Measurements from ENCODE around the gene SLC35B2. TPM values are rescaled to one million over a fixed set of nuclear protein-coding genes. Genes with fewer than 3 reads are reported as not detected.
A peak's percentile ranks its signal among the peaks of the same experiment; 100 is the strongest.

Gene SLC35B2
- total and polyA plus RNA-seq, 10 of the 15 experiments (the other 5 are each of a cell fraction or from before 2014, with no cell fraction given) = 11.3 to 45.4 (median 33.8) TPM

- TF ChIP-seq SMAD1 (IDR thresholded peaks at IDR 0.05; ENCODE audit: low read depth, partially characterized antibody) = peak; percentile 53
- no peak for TF ChIP-seq NR2C2 (IDR thresholded peaks at IDR 0.05; ENCODE audit: borderline replicate concordance, control insufficient read depth, insufficient read length, low read depth)
Measured at GRCh38 chr6:44265722-44266233, 8.4 kb upstream of the SLC35B2 start (continued).

GRCh38 chr6:44265007-44265721 is 7.8 kb upstream of the SLC35B2 start, which contains the start of gene NFKBIE:
TSS of gene NFKBIE (minus strand) at chr6:44265551. CDS start at chr6:44265346, 205 bp downstream.
- ChIA-PET SMC1A (ENCODE audit: uncharacterized antibody, unreplicated experiment) (interaction anchor here (0.7 to 1.5 kb wide), 3 partner anchors 10 to 92 kb away, joined by 3 to 7 read pairs (median 6); no protein-coding TSS in a partner anchor), POLR2A (interaction anchor here (0.7 to 10.7 kb wide), 9 partner anchors 10 to 265 kb away, joined by 3 to 131 read pairs (median 4); partner anchors contain the start of gene HSP90AB1), CTCF (interaction anchor here (0.6 to 6.3 kb wide), 19 partner anchors 10 to 604 kb away, joined by 3 to 163 read pairs (median 6); partner anchors contain the start of genes AARS2 and HSP90AB1), RAD21 (ENCODE audit: unreplicated experiment) (interaction anchor here (1.6 to 3.2 kb wide), 3 partner anchors 9 to 92 kb away, joined by 3 to 20 read pairs (median 6); partner anchors contain the start of gene HSP90AB1)
- in situ Hi-C loops (cut with MboI) (loop anchor here (5.0 kb wide), 1 partner anchor 72 kb away; no protein-coding TSS in a partner anchor), intact Hi-C loops (cut with micrococcal nuclease; ENCODE audit: unreplicated experiment) (loop anchor here (2.0 kb wide), 1 partner anchor 48 kb away; the partner anchor contains the start of gene AARS2)
- H3K4me3 ChIP-seq = peak within 1 kb of the TSS; percentile 98
- DNase-seq (ENCODE audit: low read depth, low spot score) (no peak), ATAC-seq (peak; percentile 48), FAIRE-seq (no peak)
- peak within 1 kb of the TSS; percentile 99 for H3K4me2 ChIP-seq (ENCODE audit: control insufficient read depth, insufficient read depth)
- no peaks in the 10 kb centered on the region for H4K20me1 ChIP-seq (ENCODE audit: control insufficient read depth, insufficient read depth)
- peaks cover 53% of the 10 kb centered on the region for H3K79me2 ChIP-seq (ENCODE audit: control insufficient read depth, insufficient read depth, low read length)
- peak within 1 kb of the TSS; percentile 46 for H2AFZ ChIP-seq (ENCODE audit: control insufficient read depth, low read depth, low read length)
- H3K9me3 ChIP-seq (replicated peaks; ENCODE audit: control insufficient read depth, insufficient read depth, low read length) = no peaks in the 10 kb centered on the region
- H3K36me3 ChIP-seq (ENCODE audit: control insufficient read depth in 2 of 2, insufficient read depth in 2 of 2, low read length in 1 of 2) = peaks cover 2 to 4% of the 10 kb centered on the region in 2 experiments; a peak in 3 of 4 replicates
- H3K9ac ChIP-seq (ENCODE audit: control insufficient read depth, insufficient read depth, low read length) = peak within 1 kb of the TSS; percentile 90
- H3K27ac ChIP-seq (ENCODE audit: control insufficient read depth, insufficient read depth) = peak within 1 kb of the TSS; percentile 99
- BruUV-seq (replicated peaks) = no TSS peak
- peaks cover 48% of the 10 kb centered on the region for H3K4me1 ChIP-seq (ENCODE audit: control insufficient read depth, insufficient read depth, low read length)
- peaks cover 0 to 2% of the 10 kb centered on the region in 2 experiments; a peak in 1 of 4 replicates for H3K27me3 ChIP-seq (replicated peaks in 1 of 2; ENCODE audit: control insufficient read depth in 2 of 2, insufficient read depth in 2 of 2, low read length in 1 of 2)
- under 1% methylated on average over 45 of the region's 72 CpGs for WGBS (ENCODE audit: insufficient coverage, insufficient replicate concordance, low lambda C conversion rate, missing lambda C conversion rate)
- TF ChIP-seq KDM1A (IDR thresholded peaks at IDR 0.05; ENCODE audit: borderline replicate concordance) (no peak), ZNF622 (IDR thresholded peaks at IDR 0.05) (no peak), PAX5 (IDR thresholded peaks at IDR 0.05; ENCODE audit: borderline replicate concordance, low read depth, low read length) (peak; percentile 77; the same call in 1 of the 2 replicates), CHD1 (IDR thresholded peaks at IDR 0.05; ENCODE audit: low read depth, low read length) (0 out of 2 replicates have a peak, but pooled peaks have one; percentile 2), RUNX3 (IDR thresholded peaks at IDR 0.05; ENCODE audit: low read length) (no peak), TCF7 (IDR thresholded peaks at IDR 0.05; ENCODE audit: borderline replicate concordance) (no peak), NR2C1 (IDR thresholded peaks at IDR 0.05) (no peak), FOXM1 (IDR thresholded peaks at IDR 0.05; ENCODE audit: low read depth, low read length) (no peak), CEBPB (IDR thresholded peaks at IDR 0.05; ENCODE audit: borderline replicate concordance in 1 of 2, low read depth in 2 of 2, low read length in 2 of 2) (no peak), SMC3 (IDR thresholded peaks at IDR 0.05; ENCODE audit: borderline replicate concordance, low read length) (peak; percentile 23; the same call in 1 of the 2 replicates), WRNIP1 (IDR thresholded peaks at IDR 0.05; ENCODE audit: borderline replicate concordance, low read depth, low read length) (no peak), TBL1XR1 (IDR thresholded peaks at IDR 0.05; ENCODE audit: low read depth, low read length) (no peak), SMARCA5 (IDR thresholded peaks at IDR 0.05) (peak; percentile 76), RELB (IDR thresholded peaks at IDR 0.05; ENCODE audit: low read depth) (no peak)

All from GM12878 (cell line).